ENCODE measurements around the gene BANP.
"Not testable (repeated sequence)": the region's sequence is repeated elsewhere in the genome, so short reads cannot be mapped to it uniquely, and the experiment has no call there.

BANP gene

DNA sequence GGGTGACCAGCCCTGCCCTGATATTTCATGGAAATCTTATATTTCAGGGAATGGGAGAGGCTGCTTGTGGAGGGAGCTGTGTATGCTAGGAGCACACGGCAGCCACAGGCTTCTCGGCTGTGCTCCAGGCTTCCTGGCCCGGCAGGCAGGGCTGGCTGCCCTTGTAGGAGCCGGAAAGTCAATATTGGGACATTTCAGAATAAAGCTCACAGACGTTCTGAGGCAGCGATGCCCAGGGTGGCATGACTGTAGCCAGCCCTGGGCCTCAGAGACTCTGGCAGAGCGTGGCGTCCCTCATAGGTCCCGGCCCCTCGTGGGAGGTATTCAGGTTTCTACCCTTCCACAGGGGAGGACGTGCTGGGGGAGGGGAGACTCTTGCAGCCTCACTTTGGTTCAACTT is 65.7 kb downstream of the BANP start:
- FAIRE-seq = no peak

DNA sequence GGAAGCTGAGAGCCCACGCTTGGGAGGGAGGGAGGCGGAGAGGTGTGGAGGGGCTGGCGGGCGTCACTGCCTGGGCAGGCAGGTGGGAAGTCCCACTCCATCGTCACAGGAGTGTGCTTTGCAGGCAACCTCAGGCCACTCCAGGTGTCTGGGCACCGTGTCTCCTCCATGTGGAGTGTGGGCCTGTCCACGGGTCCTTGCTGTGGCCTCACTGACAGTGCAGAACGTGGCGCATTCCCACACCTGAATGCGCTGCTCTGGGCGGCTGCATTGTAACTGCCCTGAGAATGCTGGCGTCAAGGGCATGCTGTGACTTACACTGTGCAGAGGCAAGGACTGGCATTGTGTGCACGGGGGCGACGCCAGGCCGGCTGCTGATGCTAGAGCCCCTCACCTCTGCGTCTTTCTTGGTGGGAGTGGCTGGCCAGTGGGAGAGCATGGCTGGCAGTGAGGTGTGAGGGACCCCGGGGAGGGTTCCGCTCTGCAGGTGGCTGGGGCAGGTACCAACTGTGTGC is 66.4 kb downstream of the BANP start:
- no peak for FAIRE-seq

DNA sequence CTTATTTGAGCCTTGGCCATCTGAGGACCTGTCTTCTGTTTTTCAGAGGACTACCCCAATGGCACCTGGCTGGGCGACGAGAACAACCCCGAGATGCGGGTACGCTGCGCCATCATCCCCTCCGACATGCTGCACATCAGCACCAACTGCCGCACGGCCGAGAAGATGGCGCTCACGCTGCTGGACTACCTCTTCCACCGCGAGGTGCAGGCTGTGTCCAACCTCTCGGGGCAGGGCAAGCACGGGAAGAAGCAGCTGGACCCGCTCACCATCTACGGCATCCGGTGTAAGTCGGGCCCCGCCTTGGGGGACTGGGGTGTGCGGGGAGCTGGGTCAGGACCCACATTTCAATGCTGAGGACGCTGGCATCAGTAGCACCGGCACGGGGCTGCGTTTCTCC is 67.1 kb downstream of the BANP start:
- FAIRE-seq = not testable (repeated sequence)

DNA sequence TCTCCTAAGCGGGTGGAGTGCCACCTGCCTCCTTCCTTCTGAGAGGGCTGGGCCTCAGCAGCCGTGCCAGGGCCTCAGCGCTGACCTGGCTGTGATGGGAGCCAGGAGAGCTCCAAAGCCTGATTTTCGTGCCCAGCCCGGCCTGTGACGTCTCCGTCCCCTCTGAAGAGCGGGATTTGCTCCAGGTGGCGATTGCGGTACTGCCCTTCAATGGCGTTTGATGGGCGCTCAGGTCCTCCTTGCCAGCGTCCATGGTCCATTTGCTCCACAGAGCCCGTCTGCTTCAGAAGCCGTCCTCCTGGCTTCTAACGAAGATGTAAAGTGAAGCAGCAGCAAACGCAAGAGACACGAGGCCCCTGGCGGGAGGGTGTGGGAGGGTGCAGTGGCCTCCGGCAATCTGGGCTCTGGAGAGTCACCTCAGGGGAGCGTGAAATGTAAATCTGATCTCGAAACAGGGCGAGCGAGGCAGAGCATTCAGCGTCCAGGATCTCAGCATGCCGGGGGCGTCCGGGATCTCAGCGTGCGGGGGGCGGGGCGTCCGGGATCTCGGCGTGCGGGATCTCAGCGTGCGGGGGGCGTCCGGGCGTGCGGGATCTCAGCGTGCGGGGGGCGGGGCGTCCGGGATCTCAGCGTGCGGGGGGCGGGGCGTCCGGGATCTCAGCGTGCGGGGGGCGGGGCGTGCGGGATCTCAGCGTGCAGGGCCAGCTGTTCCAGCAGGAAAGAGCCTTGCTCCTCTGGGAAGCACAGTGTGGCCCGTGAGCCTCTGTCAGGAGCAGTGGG is 68.0 kb downstream of the BANP start:
- not testable (repeated sequence) for FAIRE-seq

DNA sequence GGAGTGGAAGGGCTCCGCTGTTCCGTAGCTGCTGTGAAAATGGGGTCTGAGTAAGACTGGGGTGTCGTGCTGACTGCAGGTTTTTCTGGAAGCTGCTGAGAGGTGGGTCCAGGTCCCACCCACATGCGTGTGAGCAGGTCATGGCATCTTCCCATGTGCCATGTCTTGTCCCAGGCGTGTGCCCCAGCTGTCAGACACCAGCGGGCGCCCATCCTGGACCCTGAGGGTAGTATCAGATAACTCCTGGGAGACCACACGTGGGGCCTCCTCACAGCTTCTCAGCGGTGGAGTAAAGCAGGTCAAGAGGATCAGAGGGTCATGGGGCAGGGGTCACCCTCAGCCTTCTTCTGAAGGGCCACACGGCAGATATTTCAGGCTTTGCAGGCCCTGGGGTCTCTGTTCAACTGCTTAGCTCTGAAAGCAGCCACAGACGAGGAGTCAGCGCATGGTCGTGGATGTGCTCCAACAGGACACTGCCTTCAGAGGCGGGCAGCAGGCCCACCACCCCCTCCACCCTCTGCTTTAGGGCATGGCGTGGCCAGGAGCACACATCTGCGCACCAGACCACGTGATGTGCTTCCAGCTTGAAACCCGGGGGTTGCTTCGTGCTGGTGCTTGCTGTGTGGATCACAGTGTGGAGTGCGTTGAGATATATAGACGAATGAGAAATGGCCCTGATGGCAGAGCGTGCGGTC is 68.7 kb downstream of the BANP start:
- FAIRE-seq = no peak

DNA sequence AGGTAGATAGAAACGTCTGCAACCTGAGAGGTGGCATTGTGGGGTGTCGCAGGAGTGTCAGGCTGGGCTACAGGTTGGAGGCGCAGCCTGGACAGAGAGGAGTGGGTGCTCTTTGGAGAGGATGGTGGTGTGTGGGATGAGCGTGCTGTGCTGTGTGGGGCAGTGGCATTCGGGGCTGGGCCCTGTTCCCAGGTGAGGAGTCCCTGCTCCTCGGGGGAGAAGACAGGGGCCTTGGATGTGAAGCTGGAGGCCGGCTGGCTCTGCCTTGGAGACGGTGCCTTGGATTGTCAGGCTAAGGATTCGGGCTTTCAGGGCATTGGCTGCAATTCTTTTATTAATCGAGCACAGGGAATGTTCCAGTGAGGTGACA is 69.3 kb downstream of the BANP start:
- no peak for FAIRE-seq

DNA sequence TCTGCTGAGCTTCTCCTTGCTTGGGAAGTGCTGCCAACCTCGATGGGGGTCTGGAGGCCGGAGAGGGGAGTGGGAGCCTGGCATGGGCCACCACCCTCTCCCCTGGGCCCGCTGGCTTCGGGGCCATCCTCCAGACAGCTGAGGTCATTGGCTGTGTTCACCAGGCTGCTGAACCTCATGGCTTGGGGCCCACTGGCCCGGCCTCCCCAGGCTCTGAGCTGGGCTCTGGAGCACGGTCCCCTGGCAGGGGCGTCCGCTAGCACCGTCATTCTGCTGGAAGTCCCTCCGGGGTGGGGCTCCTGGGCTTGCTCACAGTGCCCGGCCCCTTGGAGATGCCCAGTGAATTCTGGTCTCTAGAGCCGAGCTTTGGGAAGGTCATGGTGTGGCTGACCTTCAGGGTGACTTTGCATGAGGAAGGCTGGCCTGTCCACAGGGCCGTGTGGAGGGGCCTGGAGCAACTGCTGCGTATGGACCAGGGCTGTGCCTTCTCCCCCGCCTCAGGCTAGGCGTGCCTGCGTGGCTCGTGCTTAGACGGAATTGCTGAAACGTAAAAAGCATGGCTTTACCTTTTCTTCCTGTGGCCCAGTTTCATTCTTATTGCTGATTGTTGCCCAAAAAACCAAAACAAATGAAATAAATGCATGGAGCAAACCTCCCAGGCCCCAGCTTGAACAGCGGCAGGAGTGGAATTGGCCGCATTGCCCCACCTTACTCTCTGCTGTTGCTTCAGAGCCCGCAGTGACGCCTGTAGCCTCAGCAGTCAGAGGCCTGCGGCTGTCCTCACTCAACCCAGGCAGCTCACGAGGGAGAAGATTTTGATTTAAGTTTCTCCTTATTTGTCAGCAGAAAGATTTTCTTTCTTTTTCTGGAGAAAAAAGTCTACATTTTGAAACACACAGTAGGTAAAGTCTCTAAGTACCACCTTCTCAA is 70.1 kb downstream of the BANP start:
- not testable (repeated sequence) for FAIRE-seq

DNA sequence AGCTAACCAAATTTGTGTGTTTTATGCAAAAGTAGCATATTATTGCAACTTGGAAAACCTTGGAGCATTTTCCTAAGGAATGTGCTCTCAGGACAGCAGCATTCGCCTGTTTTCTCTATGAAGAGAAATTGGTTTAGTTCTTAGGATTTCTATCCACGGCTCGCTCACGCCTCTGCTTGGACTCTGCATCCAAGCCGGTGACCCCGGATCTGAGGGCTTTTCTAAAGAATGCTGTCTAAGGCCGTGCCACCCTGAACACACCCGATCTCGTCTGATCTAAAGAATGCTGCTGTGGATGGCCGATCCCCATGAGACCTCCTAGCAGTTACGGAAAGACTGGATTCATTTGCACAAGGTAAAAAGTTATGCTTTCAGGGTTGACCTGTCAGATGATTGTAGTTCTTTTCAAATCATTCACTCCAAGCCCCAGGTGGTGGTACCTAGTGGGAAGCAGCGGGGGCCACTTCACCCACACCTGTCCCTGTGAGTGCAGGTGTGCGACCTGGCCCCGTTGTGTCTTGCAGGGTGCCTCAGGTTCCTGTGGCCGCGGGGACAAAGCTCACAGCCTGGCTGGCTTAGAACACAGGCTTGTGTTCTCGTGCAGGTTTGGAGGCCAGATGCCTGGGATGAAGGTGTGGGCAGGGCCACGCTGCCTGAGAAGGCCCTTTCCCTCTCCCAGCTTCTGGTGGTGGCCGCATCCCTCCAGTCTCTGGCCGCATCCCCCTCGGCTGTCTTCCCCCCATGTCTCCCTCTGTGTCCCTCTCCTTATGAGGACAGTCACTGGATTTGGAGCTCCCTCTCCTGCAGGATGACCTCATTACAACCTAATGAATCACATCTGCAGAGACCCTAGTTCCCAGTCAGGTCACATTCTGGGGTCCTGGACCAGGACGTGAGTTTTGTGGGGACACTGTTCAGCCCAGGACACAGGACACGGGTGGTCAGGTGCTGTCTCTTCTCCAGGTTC is 71.1 kb downstream of the BANP start:
- no peak for FAIRE-seq

DNA sequence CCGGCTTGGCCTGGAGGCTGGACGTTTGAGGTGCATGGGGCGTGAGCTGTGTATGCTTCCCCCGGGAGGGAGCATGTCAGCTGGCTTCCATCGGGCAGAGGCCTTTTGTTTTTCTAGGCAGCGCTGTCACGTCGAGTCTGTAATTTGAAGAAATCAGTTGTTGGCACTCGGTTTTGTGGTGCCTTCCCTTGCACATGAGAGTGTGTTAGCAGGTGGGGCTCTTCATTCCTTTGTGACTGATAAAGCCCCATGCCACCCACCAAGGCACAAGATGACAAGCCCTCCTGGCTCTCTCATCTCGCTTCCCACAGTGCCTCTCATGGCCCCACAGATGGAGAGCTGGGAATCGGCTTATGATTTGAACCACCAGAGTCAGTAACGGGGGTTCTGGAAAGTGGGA is 72.1 kb downstream of the BANP start:
- no peak for FAIRE-seq

DNA sequence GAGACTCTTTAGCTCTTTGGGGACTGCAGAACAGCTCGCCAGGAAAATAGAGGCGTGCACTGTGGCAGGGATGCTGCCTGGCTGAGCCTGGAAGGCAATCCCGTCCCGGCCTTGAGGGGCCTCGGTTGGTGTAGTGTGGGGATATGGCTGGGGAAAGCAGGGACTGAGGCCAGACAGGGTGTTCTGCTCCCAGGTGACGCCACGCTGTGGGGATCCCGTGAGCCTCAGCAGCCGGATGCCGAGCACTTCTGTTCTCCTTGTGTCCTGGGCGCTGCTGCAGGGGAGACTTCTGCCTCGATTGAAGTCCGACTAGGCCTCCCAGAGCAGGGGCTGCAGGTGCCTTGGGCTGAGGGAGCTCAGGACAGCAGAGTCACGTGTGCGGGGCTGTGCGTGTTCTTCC is 72.6 kb downstream of the BANP start:
- no peak for FAIRE-seq

DNA sequence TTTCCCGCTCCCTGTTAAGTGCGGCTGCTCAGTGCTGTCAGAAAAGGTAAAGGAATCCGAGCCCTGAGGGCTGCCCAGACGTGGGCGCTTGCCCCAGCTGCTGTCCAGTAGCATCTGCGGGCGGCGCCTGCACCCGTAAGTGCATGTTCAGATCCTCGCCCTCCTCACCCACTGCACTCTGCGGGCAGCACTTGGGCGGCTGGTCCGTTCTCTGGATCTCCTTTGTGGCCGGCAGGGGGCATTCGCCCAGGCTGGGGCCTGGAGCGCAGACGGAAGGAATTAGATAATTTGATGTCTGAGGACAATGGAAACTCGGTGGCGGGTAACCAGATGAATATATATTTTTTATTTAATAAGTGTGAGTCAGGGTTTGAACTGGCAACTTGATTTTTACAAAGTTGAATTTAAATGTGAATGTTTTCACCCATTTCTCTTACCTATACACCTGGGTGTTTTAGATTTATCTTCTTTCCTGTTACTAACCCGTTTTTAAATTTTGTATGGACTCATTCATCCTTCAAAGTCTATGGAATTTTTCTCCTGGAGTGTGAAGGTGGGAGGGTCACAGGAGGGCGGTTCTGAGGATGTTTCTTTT is 73.4 kb downstream of the BANP start:
- FAIRE-seq = not testable (repeated sequence)

DNA sequence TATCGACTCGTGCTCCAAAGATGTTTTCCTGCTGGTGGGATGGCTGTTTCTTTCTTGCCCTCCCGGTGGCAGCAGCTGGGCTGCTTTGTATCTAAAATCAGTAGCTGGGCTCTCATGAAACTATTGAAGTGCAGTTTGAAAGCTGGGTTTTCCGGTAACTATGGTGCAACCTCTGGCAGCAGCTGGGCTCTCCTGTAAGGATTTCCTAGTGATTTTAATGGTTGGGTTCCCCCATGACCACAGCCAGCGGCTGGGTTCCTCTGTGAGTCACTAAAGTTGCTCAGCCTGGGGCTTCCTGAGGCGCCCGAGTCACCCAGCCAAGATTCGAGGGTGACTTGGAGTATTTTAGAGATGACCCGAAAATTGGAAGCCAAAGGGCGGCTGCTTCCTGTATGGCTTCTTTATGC is 73.9 kb downstream of the BANP start:
- not testable (repeated sequence) for FAIRE-seq

DNA sequence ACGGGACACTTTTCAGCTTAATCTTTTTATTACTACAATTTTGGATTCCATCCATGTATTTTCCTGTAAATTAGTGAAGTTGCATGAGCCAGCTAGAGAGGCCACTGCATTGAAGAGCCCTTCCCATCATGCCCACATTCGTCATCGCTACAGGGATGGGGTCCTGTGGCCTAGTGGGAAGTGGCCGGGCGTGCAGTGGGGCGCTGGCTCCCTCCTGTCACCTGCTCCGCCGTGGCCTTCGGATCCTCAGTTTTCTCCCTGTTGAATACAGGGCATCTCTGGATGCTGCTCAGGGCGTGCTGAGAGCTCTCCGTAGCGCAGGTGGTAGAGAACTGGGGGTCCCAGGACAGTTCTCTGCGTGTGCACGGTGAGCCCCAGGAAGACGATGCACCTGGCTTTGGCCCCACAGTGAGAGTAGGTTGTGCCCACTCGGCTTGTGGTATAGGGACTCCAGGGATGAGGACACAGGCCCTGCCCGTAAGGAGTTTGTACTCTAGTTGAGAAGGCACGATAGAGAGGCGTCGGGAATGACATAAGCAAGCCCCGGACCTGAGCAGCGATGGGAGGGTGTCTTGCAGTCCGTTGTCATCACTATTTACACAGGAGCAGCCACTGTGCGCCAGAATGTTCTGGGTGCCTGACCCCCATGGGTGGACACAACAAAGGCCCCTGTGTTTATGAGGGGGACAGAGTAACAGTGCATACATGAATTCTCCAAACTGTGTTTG is 74.8 kb downstream of the BANP start:
- not testable (repeated sequence) for FAIRE-seq

DNA sequence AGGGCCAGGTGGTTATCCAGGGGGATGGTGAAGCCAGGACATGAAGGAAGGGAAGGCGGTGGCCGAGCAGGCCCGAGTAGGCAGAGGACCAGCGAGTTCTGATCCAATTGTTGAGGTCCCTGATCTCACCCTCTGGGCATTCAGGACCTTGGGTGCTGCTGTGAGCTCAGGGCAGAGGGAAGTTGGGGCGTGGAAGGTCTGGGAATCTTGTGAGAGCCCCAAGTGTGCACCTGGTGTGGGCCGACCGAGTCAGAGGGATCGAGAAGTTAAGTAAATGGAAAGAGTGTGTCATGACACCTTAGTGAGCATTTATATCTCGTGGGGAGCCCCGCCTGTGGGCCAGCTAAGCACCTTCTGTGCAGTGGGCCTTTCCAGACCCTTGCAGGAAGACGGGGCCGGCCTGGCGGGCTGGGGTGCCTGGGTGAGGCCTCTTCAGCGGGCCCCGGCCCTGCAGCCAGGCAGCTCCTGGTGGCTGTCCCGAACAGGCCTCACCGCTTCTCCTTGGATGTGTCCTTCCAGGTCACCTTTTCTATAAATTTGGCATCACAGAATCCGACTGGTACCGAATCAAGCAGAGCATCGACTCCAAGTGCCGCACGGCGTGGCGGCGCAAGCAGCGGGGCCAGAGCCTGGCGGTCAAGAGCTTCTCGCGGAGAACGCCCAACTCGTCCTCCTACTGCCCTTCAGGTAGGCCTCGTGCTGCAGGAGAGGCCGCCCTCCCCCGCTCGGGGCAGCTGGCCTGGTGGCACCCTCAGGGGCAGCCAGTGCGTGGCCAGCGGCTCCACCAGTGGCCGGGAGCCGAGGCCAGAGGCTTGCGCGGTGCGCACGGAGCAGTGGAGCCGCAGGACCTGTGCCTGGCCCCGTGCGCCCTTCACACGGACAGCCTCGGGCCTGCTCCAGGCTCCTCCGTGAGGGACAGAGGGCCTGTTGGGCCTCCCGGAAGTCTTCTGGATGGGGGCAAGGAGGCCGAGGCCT is 76.0 kb downstream of the BANP start:
- no peak for FAIRE-seq

DNA sequence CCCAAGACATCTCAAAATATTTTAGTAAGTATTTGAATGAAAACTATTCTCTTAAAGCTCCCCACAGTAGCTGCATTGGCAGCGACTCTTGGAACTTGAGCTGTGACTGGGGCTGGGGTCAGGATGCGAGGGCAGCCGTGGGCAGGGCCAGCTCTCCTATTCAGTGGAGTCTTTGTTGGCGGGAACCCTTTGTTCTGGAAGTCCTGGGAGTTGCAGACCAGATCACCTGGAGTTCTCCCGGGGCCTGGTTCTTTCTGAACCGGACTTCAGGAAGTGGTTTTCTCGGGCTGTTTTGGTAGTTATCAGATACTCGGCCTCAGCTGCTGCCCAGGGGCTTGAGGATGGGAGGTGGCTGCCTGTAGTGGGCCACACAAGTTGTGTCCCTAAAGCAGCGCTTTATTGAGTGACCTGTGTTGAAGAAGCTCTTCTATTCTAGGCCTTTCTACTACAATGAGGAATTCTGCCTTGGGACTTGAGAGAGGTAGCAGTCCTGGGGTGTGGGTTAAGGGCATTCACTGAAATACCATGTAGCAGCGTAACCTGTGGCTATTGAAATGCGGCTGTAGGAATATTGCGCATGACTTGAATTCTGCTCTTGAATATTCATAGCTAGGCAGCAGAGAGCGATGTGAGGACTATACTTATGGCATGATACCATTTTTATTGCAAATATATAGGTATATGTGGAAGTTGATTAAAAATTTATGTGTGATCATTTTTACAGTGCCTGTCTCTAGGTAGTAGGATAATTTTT is 77.1 kb downstream of the BANP start:
- not testable (repeated sequence) for FAIRE-seq

DNA sequence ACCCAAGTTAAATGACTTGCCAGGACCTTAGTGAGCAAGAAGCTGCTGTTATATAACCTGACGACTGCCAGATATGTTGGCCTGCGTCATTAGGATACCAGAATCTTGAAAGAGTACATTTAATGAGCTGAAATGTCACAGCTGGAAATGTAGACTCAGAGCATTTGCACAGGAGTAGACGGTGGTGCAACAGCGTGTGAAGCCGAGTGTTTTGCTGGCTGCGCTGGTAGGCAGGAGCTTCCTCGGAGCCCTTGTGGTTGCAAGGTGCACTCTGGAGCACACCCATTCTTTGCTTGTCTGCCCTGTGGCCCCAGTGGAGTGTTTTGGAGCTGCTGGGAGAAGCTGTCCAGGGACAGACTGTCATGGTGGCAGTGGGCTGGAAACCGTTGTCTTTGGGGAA is 79.3 kb downstream of the BANP start:
- FAIRE-seq = no peak

DNA sequence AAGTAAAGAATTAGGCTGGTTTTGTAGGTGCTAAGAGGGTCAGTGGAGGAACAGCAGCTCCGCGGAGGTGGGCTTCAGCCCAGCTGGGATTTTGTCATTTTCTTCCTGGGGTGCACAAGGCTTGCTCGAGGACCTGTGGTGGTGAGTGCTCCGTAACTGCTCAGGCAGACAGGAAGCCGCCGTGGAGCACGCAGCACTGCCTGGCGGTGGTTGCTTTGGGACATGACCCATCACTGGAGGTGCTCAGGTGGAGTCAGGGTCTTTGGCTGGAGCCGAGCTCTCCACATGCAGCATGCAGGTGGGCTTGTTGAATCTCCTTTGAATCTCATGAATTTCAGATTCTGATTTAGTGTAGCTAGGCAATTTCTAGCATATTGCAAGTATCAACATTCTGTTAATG is 79.7 kb downstream of the BANP start:
- not testable (repeated sequence) for FAIRE-seq

DNA sequence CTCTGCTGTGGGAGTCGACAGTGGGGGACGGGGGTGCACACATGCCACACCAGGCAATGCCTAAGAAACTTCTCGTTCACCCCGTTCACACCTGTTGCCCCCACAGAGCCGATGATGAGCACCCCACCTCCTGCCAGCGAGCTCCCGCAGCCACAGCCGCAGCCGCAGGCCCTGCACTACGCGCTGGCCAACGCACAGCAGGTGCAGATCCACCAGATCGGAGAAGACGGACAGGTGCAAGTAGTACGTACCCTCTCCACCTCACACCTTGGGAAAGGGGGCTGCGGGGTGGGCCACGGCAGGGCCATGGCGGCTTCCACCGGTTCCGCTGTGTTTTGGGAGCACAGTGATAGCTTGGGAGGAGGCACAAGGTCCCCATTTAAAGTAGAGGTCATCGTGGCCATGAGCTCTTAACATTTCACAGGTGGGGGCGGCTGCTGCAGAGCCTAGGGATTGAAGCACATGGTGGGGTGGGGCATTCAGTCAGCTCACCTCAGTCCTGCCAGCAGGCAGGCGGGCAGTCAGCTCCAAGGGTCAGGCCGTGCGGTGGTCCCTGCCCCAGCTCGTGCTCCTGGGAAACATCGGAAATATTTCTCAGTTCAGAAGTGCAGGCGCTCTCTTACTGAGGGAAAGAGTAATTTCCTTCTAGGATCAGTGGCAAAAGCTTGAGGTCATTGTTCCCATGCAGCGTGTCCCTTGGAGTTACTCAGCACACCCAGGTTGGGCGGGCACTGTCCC is 81.9 kb downstream of the BANP start:
- FAIRE-seq = not testable (repeated sequence)

Data from G401.6 (cell line).